Endothelial cell of umbilical vein (primary cell): ENCODE data around the gene HNRNPLL. TPM values are rescaled to one million over a fixed set of nuclear protein-coding genes. Genes with fewer than 3 reads are reported as not detected.

Source experiments
- Bru-seq: library from RNA; stranded (reverse); fragments of 400-500 nt; gene quantifications from one replicate; lab custom pipeline; 2021; lab: Mats Ljungman, UMichigan
- BruChase-seq, 2 experiments: library from RNA; stranded (reverse); fragments of 400-500 nt; gene quantifications; one replicate each; lab custom pipeline; 2021; lab: Mats Ljungman, UMichigan
- BruUV-seq: library from RNA; stranded (reverse); fragments of 400-500 nt; replicated peaks from 2 replicates; lab custom pipeline; 2021; lab: Mats Ljungman, UMichigan
- CTCF ChIA-PET: fragments of 300-600, 350-600 bp; sonication (Branson Sonifier 250); formaldehyde crosslinking; loops from one replicate; lab custom pipeline; 2021; ENCODE audit warnings: antibody characterized with exemption, inconsistent platforms; lab: Charles Lee
- POLR2A ChIA-PET: fragments of 300-600, 350-600 bp; sonication (Branson Sonifier 250); formaldehyde crosslinking; loops from one replicate; lab custom pipeline; 2021; ENCODE audit warnings: antibody characterized with exemption, inconsistent platforms; lab: Charles Lee
- DNase-seq: peaks from one replicate; pipeline ENCODE4 v3.0.0-alpha.2; 2011; ENCODE audit warnings: low read depth, low spot score
- FAIRE-seq: peaks from 2 replicates; lab custom pipeline; 2011; peaks lifted over from hg19 to GRCh38; lab: Jason Lieb, UNC
- H2AFZ ChIP-seq: 2 replicates; pipeline ENCODE4 v1.6.0; 2012; ENCODE audit warnings: low read depth, low read length, control low read depth, inconsistent platforms
- H3K27ac ChIP-seq: 2 replicates; pipeline ENCODE4 v1.5.1; 2011; ENCODE audit warnings: low read depth, mild to moderate bottlenecking, control low read depth, low read length, moderate library complexity; ENCODE audit not compliant: insufficient read depth
- H3K27me3 ChIP-seq, 2 experiments: 2 replicates each; pipeline versions ENCODE4 v1.6.0 to v1.6.1; 2011; ENCODE audit warnings: low read length in 2 of 2, mixed read lengths in 1 of 2; ENCODE audit not compliant: control insufficient read depth in 2 of 2, insufficient read depth in 2 of 2
- H3K36me3 ChIP-seq, 2 experiments: 2 replicates in 1 of 2; 3 replicates in 1 of 2; pipeline ENCODE4 v1.5.1; 2011; ENCODE audit warnings: low read length in 2 of 2, mild to moderate bottlenecking in 1 of 2, moderate library complexity in 1 of 2; ENCODE audit not compliant: control insufficient read depth in 2 of 2, insufficient read depth in 2 of 2; ENCODE audit errors: extremely low read depth in 1 of 2
- H3K4me1 ChIP-seq: 3 replicates; pipeline ENCODE4 v1.5.1; 2011; ENCODE audit warnings: mild to moderate bottlenecking, low read length; ENCODE audit not compliant: control insufficient read depth, insufficient read depth; ENCODE audit errors: extremely low read depth
- H3K4me2 ChIP-seq: 2 replicates; pipeline ENCODE4 v1.6.1; 2011; ENCODE audit warnings: low read length, control low read depth, mixed read lengths; ENCODE audit not compliant: insufficient read depth
- H3K4me3 ChIP-seq, 3 experiments: fragments of 200-600 bp in 1 of 3; sonication (generic), shearing (Covaris generic) in 1 of 3; replicated peaks in 1 of 3; 2 replicates each; pipeline ENCODE4 v1.5.1; 2011 to 2016; ENCODE audit warnings: control low read depth in 3 of 3, low read length in 3 of 3, mild to moderate bottlenecking in 2 of 3, inconsistent platforms in 1 of 3, low read depth in 1 of 3, moderate library complexity in 1 of 3; ENCODE audit not compliant: insufficient read depth in 1 of 3
- H3K79me2 ChIP-seq: 2 replicates; pipeline ENCODE4 v1.6.0; 2012; ENCODE audit warnings: low read length, inconsistent platforms; ENCODE audit not compliant: control insufficient read depth, insufficient read depth
- H3K9ac ChIP-seq: replicated peaks from 2 replicates; pipeline ENCODE3; 2011; ENCODE audit warnings: low read length, control low read depth; ENCODE audit not compliant: insufficient read depth; ENCODE audit errors: extremely low read depth
- H3K9me1 ChIP-seq: replicated peaks from 3 replicates; pipeline ENCODE4 v1.6.0; 2011; ENCODE audit warnings: mild to moderate bottlenecking, low read length; ENCODE audit not compliant: control insufficient read depth, insufficient read depth; ENCODE audit errors: extremely low read depth
- H3K9me3 ChIP-seq: replicated peaks from 2 replicates; pipeline ENCODE4 v1.5.1; 2012; ENCODE audit warnings: low read length, inconsistent platforms; ENCODE audit not compliant: control insufficient read depth, insufficient read depth
- H4K20me1 ChIP-seq: replicated peaks from 2 replicates; pipeline ENCODE3; 2011; ENCODE audit warnings: mild to moderate bottlenecking, low read length; ENCODE audit not compliant: control insufficient read depth, insufficient read depth; ENCODE audit errors: extremely low read depth
- CTCF ChIP-seq, 2 donors: IDR thresholded peaks; 1 replicate in 1 of 2; 2 replicates in 1 of 2; pipeline ENCODE4 v1.5.1; 2011; ENCODE audit warnings: low read length in 2 of 2, mild to moderate bottlenecking in 2 of 2, moderate library complexity in 2 of 2, control low read depth in 1 of 2, inconsistent platforms in 1 of 2, low read depth in 1 of 2; ENCODE audit not compliant: insufficient read depth in 1 of 2; ENCODE audit errors: extremely low read depth in 1 of 2
- EZH2 ChIP-seq: IDR thresholded peaks from 2 replicates; pipeline ENCODE4 v1.6.1; 2012; ENCODE audit warnings: borderline replicate concordance, low read depth, mild to moderate bottlenecking, moderate library complexity, low read length, inconsistent platforms; ENCODE audit not compliant: severe bottlenecking
- FOS ChIP-seq: IDR thresholded peaks from 2 replicates; pipeline ENCODE4 v1.6.1; 2011; ENCODE audit warnings: mild to moderate bottlenecking, low read length, moderate library complexity, borderline replicate concordance; ENCODE audit not compliant: insufficient read depth
- GATA2 ChIP-seq: IDR thresholded peaks from 2 replicates; pipeline ENCODE4 v1.7.0; 2011; ENCODE audit warnings: low read depth, mild to moderate bottlenecking, moderate library complexity, mixed read lengths, low read length; ENCODE audit not compliant: insufficient read length, insufficient read depth
- JUN ChIP-seq: IDR thresholded peaks from 2 replicates; pipeline ENCODE4 v1.6.1; 2011; ENCODE audit warnings: borderline replicate concordance, low read depth; ENCODE audit not compliant: insufficient read length, insufficient read depth
- MAX ChIP-seq: IDR thresholded peaks from 2 replicates; pipeline ENCODE4 v1.6.1; 2011; ENCODE audit not compliant: insufficient read depth, insufficient read length
- MYC ChIP-seq: IDR thresholded peaks from one replicate; pipeline ENCODE4 v1.6.1; 2011; ENCODE audit warnings: mild to moderate bottlenecking, low read depth, low read length
- POLR2A ChIP-seq: IDR thresholded peaks from 2 replicates; pipeline ENCODE4 v1.6.1; 2012; ENCODE audit warnings: low read depth, mild to moderate bottlenecking, control low read depth, low read length
- POLR2AphosphoS5 ChIP-seq: IDR thresholded peaks from 2 replicates; pipeline ENCODE4 v1.6.1; 2012; ENCODE audit warnings: low read depth, mild to moderate bottlenecking, control low read depth, low read length, moderate library complexity; ENCODE audit not compliant: insufficient read depth
- dilution Hi-C: fragments of 300-500 bp; cut with MboI; formaldehyde crosslinking; loops from one replicate; pipeline ENCODE4 v1.15.0; 2019; ENCODE audit warnings: low sequenced_read_pairs; ENCODE audit not compliant: extremely low pct_ligation_motif_present
- intact Hi-C: fragments of 100-400 bp; cut with micrococcal nuclease; formaldehyde crosslinking; loops from one replicate; pipeline ENCODE4 v1.10.0; 2022
- long read RNA-seq: library from polyadenylated mRNA; stranded (forward); transcript quantifications from one replicate; pipeline ENCODE4 v2.0.0, GENCODE V29; 2021
- polyA minus RNA-seq, 3 experiments: library from RNA; depleted of rRNA, polyadenylated mRNA; stranded (reverse); fragments of >200 nt; gene quantifications; 1 replicate in 1 of 3; 2 replicates in 2 of 3; pipeline ENCODE4 v1.2.3, GENCODE V29; 2011
- polyA plus RNA-seq, 4 experiments: library from polyadenylated mRNA; depleted of rRNA in 3 of 4; stranded (reverse) in 3 of 4; unstranded in 1 of 4; fragments of >200 nt; gene quantifications; 2 replicates each; pipeline versions ENCODE4 v1.2.1 to v1.2.3, GENCODE V29; 2011 to 2012; ENCODE audit warnings: missing spikeins in 1 of 4
- total RNA-seq: library from RNA; stranded (reverse); gene quantifications from 2 replicates; pipeline ENCODE4 v1.2.3, GENCODE V29; 2021

HNRNPLL gene
- total RNA-seq (56.2 and 61.1 TPM in 2 replicates), polyA plus RNA-seq (15.1 and 19.8 TPM in 2 replicates), polyA minus RNA-seq (28.2 and 34.2 TPM in 2 replicates), Bru-seq, nascent RNA (percentile 93 among the genes with signal in this experiment), BruChase-seq, experiment 1, labeled RNA remaining after a 6-hour chase (percentile 92 among the genes with signal in this experiment), BruChase-seq, experiment 2, labeled RNA remaining after a 2-hour chase (percentile 94 among the genes with signal in this experiment)
- 23.3 and 28.1 TPM in 2 replicates for polyA plus RNA-seq (2011; cell fraction: cytosol; rRNA removed)
- polyA plus RNA-seq (2011; cell fraction: nucleus; rRNA removed) = 46.3 and 54.1 TPM in 2 replicates
- polyA plus RNA-seq (2012) = 42.9 and 49.1 TPM in 2 replicates
- polyA minus RNA-seq (2011; cell fraction: cytosol; rRNA and poly(A)+ RNA removed) = 19.3 TPM
- polyA minus RNA-seq (2011; cell fraction: nucleus; rRNA and poly(A)+ RNA removed) = 68.7 and 83.8 TPM in 2 replicates
- long read RNA-seq, full-length matches to known transcripts = 117 of 125 reads
- long read RNA-seq, partial matches to known transcripts = 6 of 125 reads
- long read RNA-seq, other reads (novel, unspliced or antisense) = 2 of 125 reads

- peaks cover 46% of the 10 kb centered on the region for H3K79me2 ChIP-seq
- H2AFZ ChIP-seq = peak within 1 kb of the TSS; percentile 99
- CTCF ChIA-PET = interaction anchor here (0.6 to 5.9 kb wide), 32 partner anchors 9 to 250 kb away, joined by 3 to 69 read pairs (median 4); partner anchors contain the start of gene GALM
- H3K27ac ChIP-seq = peak within 1 kb of the TSS; percentile 62
- H3K9me3 ChIP-seq = no peaks in the 10 kb centered on the region
- POLR2A ChIA-PET = interaction anchor here (0.6 to 6.4 kb wide), 3 partner anchors 132 to 149 kb away, joined by 3 to 64 read pairs (median 3); partner anchors contain the start of gene SRSF7
- peak within 1 kb of the TSS; percentile 96 for H3K4me2 ChIP-seq
- H3K9ac ChIP-seq = peak within 1 kb of the TSS; percentile 81
- peak within 1 kb of the TSS; percentile 95 to 99 (median 98) for H3K4me3 ChIP-seq
- H3K9me1 ChIP-seq = peaks cover 2% of the 10 kb centered on the region
- TF ChIP-seq JUN (no peak), POLR2AphosphoS5 (peak; percentile 96), POLR2A (peak; percentile 97), MYC (no peak)
- dilution Hi-C loops = no loop called here
- FAIRE-seq (peak; percentile 94), DNase-seq (peak; percentile 98)
- H3K36me3 ChIP-seq = no peaks in the 10 kb centered on the region
- intact Hi-C loops = loop anchor here (1.0 to 2.0 kb wide), 8 partner anchors 22 to 226 kb away; partner anchors contain the start of genes ATL2, GALM and SRSF7
- no TSS peak for BruUV-seq
- peaks cover 23% of the 10 kb centered on the region for H3K4me1 ChIP-seq
- H3K27me3 ChIP-seq = no peaks in the 10 kb centered on the region
- peaks cover 12% of the 10 kb centered on the region for H4K20me1 ChIP-seq
These were observed at the start of gene HNRNPLL for GRCh38 chr2:38602732-38603401. TSS of gene HNRNPLL (minus strand) at chr2:38602928. CDS start at chr2:38602626, 302 bp downstream.

GRCh38 chr2:38650717-38651116 is 48.0 kb upstream of the HNRNPLL start:
- H3K79me2 ChIP-seq = no peaks in the 10 kb centered on the region
- H3K4me3 ChIP-seq = no peak overlapping the region
- dilution Hi-C loops (no loop called here), intact Hi-C loops (no loop called here)
- H3K27me3 ChIP-seq = peaks cover 0 to 2% of the 10 kb centered on the region in 2 experiments
- no peaks in the 10 kb centered on the region for H3K9me1 ChIP-seq
- no peak overlapping the region for H3K9ac ChIP-seq
- H4K20me1 ChIP-seq = no peaks in the 10 kb centered on the region
- H3K4me1 ChIP-seq = no peaks in the 10 kb centered on the region
- POLR2A ChIA-PET = no interaction called here
- no peak overlapping the region for H2AFZ ChIP-seq
- no peak for TF ChIP-seq MYC
- no peak for TF ChIP-seq POLR2AphosphoS5
- no peak for TF ChIP-seq JUN
- no peak for TF ChIP-seq GATA2
- TF ChIP-seq CTCF (IDR thresholded peaks at IDR 0.05; ENCODE audit: extremely low read depth in 1 of 2, insufficient read depth in 1 of 2, low read depth in 1 of 2, low read length in 2 of 2) = no peak
- TF ChIP-seq EZH2 = no peak
- no peak for TF ChIP-seq POLR2A
- TF ChIP-seq FOS = no peak
- no peak for TF ChIP-seq MAX
- H3K36me3 ChIP-seq = no peaks in the 10 kb centered on the region
- H3K27ac ChIP-seq = no peak overlapping the region
- FAIRE-seq = no peak
- H3K4me2 ChIP-seq = no peak overlapping the region
- CTCF ChIA-PET = interaction anchor here (0.8 to 1.1 kb wide), 2 partner anchors 12 to 69 kb away, joined by 3 read pairs; no protein-coding TSS in a partner anchor
- H3K9me3 ChIP-seq = no peaks in the 10 kb centered on the region
- DNase-seq = no peak
- BruUV-seq = no TSS peak
